ENCODE data around the gene RNF31.

Gene RNF31

GRCh38 chr14:24108336-24108874 lies 38.9 kb upstream of the RNF31 start:
- TF ChIP-seq, protein P1, sequence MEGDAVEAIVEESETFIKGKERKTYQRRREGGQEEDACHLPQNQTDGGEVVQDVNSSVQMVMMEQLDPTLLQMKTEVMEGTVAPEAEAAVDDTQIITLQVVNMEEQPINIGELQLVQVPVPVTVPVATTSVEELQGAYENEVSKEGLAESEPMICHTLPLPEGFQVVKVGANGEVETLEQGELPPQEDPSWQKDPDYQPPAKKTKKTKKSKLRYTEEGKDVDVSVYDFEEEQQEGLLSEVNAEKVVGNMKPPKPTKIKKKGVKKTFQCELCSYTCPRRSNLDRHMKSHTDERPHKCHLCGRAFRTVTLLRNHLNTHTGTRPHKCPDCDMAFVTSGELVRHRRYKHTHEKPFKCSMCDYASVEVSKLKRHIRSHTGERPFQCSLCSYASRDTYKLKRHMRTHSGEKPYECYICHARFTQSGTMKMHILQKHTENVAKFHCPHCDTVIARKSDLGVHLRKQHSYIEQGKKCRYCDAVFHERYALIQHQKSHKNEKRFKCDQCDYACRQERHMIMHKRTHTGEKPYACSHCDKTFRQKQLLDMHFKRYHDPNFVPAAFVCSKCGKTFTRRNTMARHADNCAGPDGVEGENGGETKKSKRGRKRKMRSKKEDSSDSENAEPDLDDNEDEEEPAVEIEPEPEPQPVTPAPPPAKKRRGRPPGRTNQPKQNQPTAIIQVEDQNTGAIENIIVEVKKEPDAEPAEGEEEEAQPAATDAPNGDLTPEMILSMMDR (conservative IDR thresholded peaks at IDR 0.05; ENCODE audit: low read length), result no peak
- TF ChIP-seq EZH2phosphoT487 (IDR thresholded peaks at IDR 0.05; ENCODE audit: borderline replicate concordance), result no peak
- Histone ChIP-seq H3K4me1 (ENCODE audit: insufficient read depth, low read length, poor library complexity, severe bottlenecking) (peaks cover 8% of the 10 kb centered on the region), H3K9me2 (replicated peaks; ENCODE audit: low read depth, low read length) (no peaks in the 10 kb centered on the region), H3K79me2 (ENCODE audit: insufficient read depth, low read length) (peaks cover 2% of the 10 kb centered on the region; the same call in 1 of the 2 replicates), H3K27me3 (ENCODE audit: insufficient read depth, low read length, poor library complexity, severe bottlenecking) (no peaks in the 10 kb centered on the region), H3F3A (ENCODE audit: low read depth) (peaks cover 2% of the 10 kb centered on the region; the same call in 1 of the 2 replicates), H4K20me1 (ENCODE audit: insufficient read depth, low read length, poor library complexity, severe bottlenecking) (no peaks in the 10 kb centered on the region), H3K4me3 (ENCODE audit: low read length, poor library complexity, severe bottlenecking) (peak overlapping the region; percentile 29), H3K9ac (ENCODE audit: low read depth, low read length, poor library complexity, severe bottlenecking) (peak overlapping the region; percentile 42), H3K36me3 (ENCODE audit: insufficient read depth, low read length) (no peaks in the 10 kb centered on the region), H3K4me2 (ENCODE audit: low read depth, low read length, poor library complexity, severe bottlenecking) (peak overlapping the region; percentile 54), H3K9me3 (ENCODE audit: insufficient read depth, low read depth, low read length) (no peaks in the 10 kb centered on the region), H2AFZ (ENCODE audit: low read length) (peak overlapping the region; percentile 65; the same call in 1 of the 2 replicates)

- H3F3A ChIP-seq (ENCODE audit: low read depth), result peaks cover 6% of the 10 kb centered on the region; the same call in 1 of the 2 replicates
- TF ChIP-seq EZH2phosphoT487 (IDR thresholded peaks at IDR 0.05; ENCODE audit: borderline replicate concordance), result no peak
- TF ChIP-seq, protein P1 (conservative IDR thresholded peaks at IDR 0.05; ENCODE audit: low read length), result no peak
- H3K4me3 ChIP-seq (ENCODE audit: low read length, poor library complexity, severe bottlenecking), result no peak overlapping the region
- H3K9me2 ChIP-seq (replicated peaks; ENCODE audit: low read depth, low read length), result no peaks in the 10 kb centered on the region
- no peak overlapping the region for H3K4me2 ChIP-seq (ENCODE audit: low read depth, low read length, poor library complexity, severe bottlenecking)
- no peaks in the 10 kb centered on the region for H3K9me3 ChIP-seq (ENCODE audit: insufficient read depth, low read depth, low read length)
- H3K4me1 ChIP-seq (ENCODE audit: insufficient read depth, low read length, poor library complexity, severe bottlenecking), result peaks cover 8% of the 10 kb centered on the region
- H3K9ac ChIP-seq (ENCODE audit: low read depth, low read length, poor library complexity, severe bottlenecking), result no peak overlapping the region
- no peak overlapping the region for H2AFZ ChIP-seq (ENCODE audit: low read length)
- H3K79me2 ChIP-seq (ENCODE audit: insufficient read depth, low read length), result peaks cover 4% of the 10 kb centered on the region; the same call in 1 of the 2 replicates
- no peaks in the 10 kb centered on the region for H3K27me3 ChIP-seq (ENCODE audit: insufficient read depth, low read length, poor library complexity, severe bottlenecking)
- H4K20me1 ChIP-seq (ENCODE audit: insufficient read depth, low read length, poor library complexity, severe bottlenecking), result no peaks in the 10 kb centered on the region
- H3K36me3 ChIP-seq (ENCODE audit: insufficient read depth, low read length), result no peaks in the 10 kb centered on the region
These were observed 37.2 kb upstream of the RNF31 start for GRCh38 chr14:24110060-24110459.

- Histone ChIP-seq H3K9ac (ENCODE audit: low read depth, low read length, poor library complexity, severe bottlenecking) (no peak overlapping the region), H3K9me2 (replicated peaks; ENCODE audit: low read depth, low read length) (no peaks in the 10 kb centered on the region), H3K9me3 (ENCODE audit: insufficient read depth, low read depth, low read length) (no peaks in the 10 kb centered on the region), H3F3A (ENCODE audit: low read depth) (peaks cover 6% of the 10 kb centered on the region; the same call in 1 of the 2 replicates), H3K36me3 (ENCODE audit: insufficient read depth, low read length) (no peaks in the 10 kb centered on the region), H4K20me1 (ENCODE audit: insufficient read depth, low read length, poor library complexity, severe bottlenecking) (peaks cover under 1% of the 10 kb centered on the region), H3K79me2 (ENCODE audit: insufficient read depth, low read length) (peaks cover 8% of the 10 kb centered on the region), H3K27me3 (ENCODE audit: insufficient read depth, low read length, poor library complexity, severe bottlenecking) (no peaks in the 10 kb centered on the region), H3K4me1 (ENCODE audit: insufficient read depth, low read length, poor library complexity, severe bottlenecking) (peaks cover 12% of the 10 kb centered on the region), H3K4me3 (ENCODE audit: low read length, poor library complexity, severe bottlenecking) (no peak overlapping the region), H2AFZ (ENCODE audit: low read length) (no peak overlapping the region), H3K4me2 (ENCODE audit: low read depth, low read length, poor library complexity, severe bottlenecking) (no peak overlapping the region)
- TF ChIP-seq, protein P1 (conservative IDR thresholded peaks at IDR 0.05; ENCODE audit: low read length), result no peak
- no peak for TF ChIP-seq EZH2phosphoT487 (IDR thresholded peaks at IDR 0.05; ENCODE audit: borderline replicate concordance)
These were observed 36.8 kb upstream of the RNF31 start for GRCh38 chr14:24110523-24110922.

Data from Loucy (cell line).